Parathyroid adenoma (tissue), 2 donors: ENCODE measurements around the gene OIT3.
"Not testable (repeated sequence)": the region's sequence is repeated elsewhere in the genome, so short reads cannot be mapped to it uniquely, and the experiment has no call there.

Experiments used
- H2AFZ ChIP-seq: fragments of 300-600 bp; sonication (generic); one replicate; pipeline ENCODE4 v1.7.0; 2017; ENCODE audit warnings: antibody characterized with exemption, mild to moderate bottlenecking
- H3K27ac ChIP-seq: fragments of 300-600 bp; sonication (generic); one replicate; pipeline ENCODE4 v1.7.0; 2017
- H3K27me3 ChIP-seq: fragments of 300-600 bp; sonication (generic); one replicate; pipeline ENCODE4 v1.7.0; 2017; ENCODE audit warnings: low read length; ENCODE audit not compliant: control insufficient read depth, insufficient read depth
- H3K36me3 ChIP-seq: fragments of 300-600 bp; sonication (generic); one replicate; pipeline ENCODE4 v1.7.0; 2017; ENCODE audit warnings: low read length; ENCODE audit not compliant: control insufficient read depth, insufficient read depth
- H3K4me1 ChIP-seq: fragments of 300-600 bp; sonication (generic); one replicate; pipeline ENCODE4 v1.7.0; 2017; ENCODE audit warnings: control low read depth
- H3K4me2 ChIP-seq: fragments of 300-600 bp; sonication (generic); one replicate; pipeline ENCODE4 v1.7.0; 2017; ENCODE audit warnings: low read length
- H3K4me3 ChIP-seq: fragments of 300-600 bp; sonication (generic); one replicate; pipeline ENCODE4 v1.7.0; 2017; ENCODE audit warnings: low read depth, low read length
- H3K79me2 ChIP-seq: fragments of 300-600 bp; sonication (generic); one replicate; pipeline ENCODE4 v1.7.0; 2017; ENCODE audit warnings: control low read depth
- H3K9ac ChIP-seq: fragments of 300-600 bp; sonication (generic); one replicate; pipeline ENCODE4 v1.7.0; 2017; ENCODE audit warnings: mild to moderate bottlenecking
- H3K9me3 ChIP-seq: fragments of 300-600 bp; sonication (generic); one replicate; pipeline ENCODE4 v1.7.0; 2017; ENCODE audit warnings: low read length; ENCODE audit not compliant: control insufficient read depth
- CTCF ChIP-seq: fragments of 300-600 bp; sonication (generic); IDR thresholded peaks from one replicate; pipeline ENCODE4 v1.7.0; 2017; ENCODE audit warnings: antibody characterized with exemption, mild to moderate bottlenecking
- donor health status: primary hyperparathyroidism.

Gene OIT3

GRCh38 chr10:72895236-72895850 is 1.8 kb downstream of the OIT3 start:
- Histone ChIP-seq H2AFZ (no peak overlapping the region), H3K4me3 (no peak overlapping the region), H3K27ac (no peak overlapping the region), H3K4me1 (no peaks in the 10 kb centered on the region), H3K36me3 (no peaks in the 10 kb centered on the region), H3K27me3 (no peaks in the 10 kb centered on the region), H3K9me3 (no peaks in the 10 kb centered on the region), H3K4me2 (no peak overlapping the region), H3K79me2 (no peaks in the 10 kb centered on the region), H3K9ac (no peak overlapping the region)
- no peak for TF ChIP-seq CTCF

DNA sequence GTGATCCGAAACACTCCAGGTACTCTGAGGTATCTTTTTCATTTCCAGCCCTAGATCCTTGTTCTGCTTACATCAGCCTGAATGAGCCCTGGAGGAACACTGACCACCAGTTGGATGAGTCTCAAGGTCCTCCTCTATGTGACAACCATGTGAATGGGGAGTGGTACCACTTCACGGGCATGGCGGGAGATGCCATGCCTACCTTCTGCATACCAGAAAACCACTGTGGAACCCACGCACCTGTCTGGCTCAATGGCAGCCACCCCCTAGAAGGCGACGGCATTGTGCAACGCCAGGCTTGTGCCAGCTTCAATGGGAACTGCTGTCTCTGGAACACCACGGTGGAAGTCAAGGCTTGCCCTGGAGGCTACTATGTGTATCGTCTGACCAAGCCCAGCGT is 5.1 kb downstream of the OIT3 start:
- Histone ChIP-seq H3K27ac (no peak overlapping the region), H3K27me3 (no peaks in the 10 kb centered on the region), H2AFZ (no peak overlapping the region), H3K9me3 (no peaks in the 10 kb centered on the region), H3K79me2 (no peaks in the 10 kb centered on the region), H3K4me3 (no peak overlapping the region), H3K4me2 (no peak overlapping the region), H3K4me1 (no peaks in the 10 kb centered on the region), H3K36me3 (no peaks in the 10 kb centered on the region), H3K9ac (no peak overlapping the region)
- TF ChIP-seq CTCF = no peak

- H3K79me2 ChIP-seq = no peaks in the 10 kb centered on the region
- H2AFZ ChIP-seq = no peak overlapping the region
- no peak overlapping the region for H3K27ac ChIP-seq
- no peak overlapping the region for H3K4me3 ChIP-seq
- H3K4me2 ChIP-seq = no peak overlapping the region
- H3K9me3 ChIP-seq = no peaks in the 10 kb centered on the region
- no peaks in the 10 kb centered on the region for H3K4me1 ChIP-seq
- H3K9ac ChIP-seq = no peak overlapping the region
- TF ChIP-seq CTCF = no peak
- H3K36me3 ChIP-seq = no peaks in the 10 kb centered on the region
- H3K27me3 ChIP-seq = no peaks in the 10 kb centered on the region
Measured at GRCh38 chr10:72899545-72899944, 6.0 kb downstream of the OIT3 start.

DNA sequence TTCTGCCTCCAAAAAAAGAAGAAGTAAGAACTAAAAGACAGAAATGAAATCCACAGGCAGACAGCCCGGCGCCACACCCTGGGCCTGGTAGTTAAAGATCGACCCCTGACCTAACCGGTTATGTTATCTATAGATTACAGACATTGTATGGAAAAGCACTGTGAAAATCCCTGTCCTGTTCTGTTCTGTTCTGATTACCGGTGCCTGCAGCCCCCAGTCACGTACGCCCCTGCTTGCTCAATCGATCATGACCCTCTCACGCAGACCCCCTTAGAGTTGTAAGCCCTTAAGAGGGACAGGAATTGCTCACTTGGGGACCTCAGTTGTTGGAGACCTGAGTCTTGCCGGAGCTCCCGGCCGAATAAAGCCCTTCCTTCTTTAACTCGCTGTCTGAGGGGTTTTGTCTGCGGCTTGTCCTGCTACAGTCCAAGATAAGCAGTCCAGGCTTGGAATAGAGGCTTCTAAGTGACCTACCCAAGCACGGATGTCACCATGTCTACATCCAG is 10.5 kb downstream of the OIT3 start:
- H3K4me3 ChIP-seq, H3K4me2 ChIP-seq, H3K27ac ChIP-seq, H3K79me2 ChIP-seq, H3K9ac ChIP-seq, H3K36me3 ChIP-seq, H2AFZ ChIP-seq, H3K27me3 ChIP-seq, H3K9me3 ChIP-seq, H3K4me1 ChIP-seq: not testable (repeated sequence)

GRCh38 chr10:72904806-72905205 is 11.3 kb downstream of the OIT3 start:
- no peak overlapping the region for H3K9ac ChIP-seq
- H3K27me3 ChIP-seq = no peaks in the 10 kb centered on the region
- no peaks in the 10 kb centered on the region for H3K79me2 ChIP-seq
- no peaks in the 10 kb centered on the region for H3K9me3 ChIP-seq
- H2AFZ ChIP-seq = no peak overlapping the region
- H3K27ac ChIP-seq = no peak overlapping the region
- no peak for TF ChIP-seq CTCF
- no peak overlapping the region for H3K4me3 ChIP-seq
- H3K4me2 ChIP-seq = no peak overlapping the region
- H3K36me3 ChIP-seq = no peaks in the 10 kb centered on the region
- H3K4me1 ChIP-seq = no peaks in the 10 kb centered on the region
